Ramos (cell line): ENCODE data around the gene MS4A6A.
"Not testable (repeated sequence)": the region's sequence is repeated elsewhere in the genome, so short reads cannot be mapped to it uniquely, and the experiment has no call there.

Experiments
- in situ Hi-C: fragments of 300-500 bp; cut with MboI; formaldehyde crosslinking; loops from one replicate; pipeline ENCODE4 v1.14.3; 2022; ENCODE audit warnings: low sequenced_read_pairs; ENCODE audit not compliant: unreplicated experiment

Gene MS4A6A

DNA sequence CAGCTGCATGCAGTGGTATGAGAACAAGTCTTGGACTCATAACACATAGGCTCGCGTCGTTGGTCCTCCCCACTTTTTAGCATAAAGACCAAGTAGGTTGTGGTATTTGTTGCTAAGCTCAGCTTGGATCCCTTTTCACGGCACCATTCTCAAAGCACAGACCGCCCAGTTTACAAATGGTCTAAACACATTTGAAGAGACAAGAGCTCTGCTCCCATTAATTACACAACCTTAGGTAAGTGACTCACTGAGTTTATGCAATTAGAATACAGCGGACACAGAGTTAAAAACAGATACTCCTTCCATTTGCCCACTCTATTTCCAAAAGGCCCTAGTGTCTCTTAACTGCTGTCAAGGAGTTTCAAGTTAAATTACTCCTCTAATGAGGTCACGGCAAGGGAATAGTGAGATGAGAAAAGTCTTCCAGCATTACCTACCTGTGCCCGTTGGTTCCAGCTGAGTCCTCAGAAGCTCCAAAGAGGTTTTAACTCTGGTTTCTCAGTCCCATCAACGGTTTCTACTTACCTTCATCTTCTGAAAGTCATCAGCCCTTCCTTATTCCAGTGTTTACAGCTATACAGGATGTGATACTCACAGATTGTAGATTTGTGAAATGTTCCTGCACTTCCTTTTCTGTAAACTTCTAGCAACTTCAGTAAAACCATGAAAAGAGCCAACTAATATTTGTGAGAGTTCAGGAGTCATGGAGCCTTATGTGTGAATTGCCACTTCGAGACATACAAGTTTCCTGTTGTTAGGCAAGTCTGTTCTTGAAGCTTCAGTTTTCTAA, at the start of gene MS4A6A:
TSS of gene MS4A6A (minus strand) at position 543 of the 790 bp plus-strand sequence. CDS start 1,356 bp downstream, outside the sequence.
- in situ Hi-C loops, result no loop called here

- in situ Hi-C loops, result no loop called here
Measured at GRCh38 chr11:60230681-60231080, 47.8 kb upstream of the MS4A6A start.

GRCh38 chr11:60222141-60222540, 39.3 kb upstream of the MS4A6A start:
- in situ Hi-C loops, result no loop called here

GRCh38 chr11:60221692-60222091, 38.8 kb upstream of the MS4A6A start:
- in situ Hi-C loops, result no loop called here

GRCh38 chr11:60221181-60221580, 38.3 kb upstream of the MS4A6A start:
- in situ Hi-C loops, result no loop called here

DNA sequence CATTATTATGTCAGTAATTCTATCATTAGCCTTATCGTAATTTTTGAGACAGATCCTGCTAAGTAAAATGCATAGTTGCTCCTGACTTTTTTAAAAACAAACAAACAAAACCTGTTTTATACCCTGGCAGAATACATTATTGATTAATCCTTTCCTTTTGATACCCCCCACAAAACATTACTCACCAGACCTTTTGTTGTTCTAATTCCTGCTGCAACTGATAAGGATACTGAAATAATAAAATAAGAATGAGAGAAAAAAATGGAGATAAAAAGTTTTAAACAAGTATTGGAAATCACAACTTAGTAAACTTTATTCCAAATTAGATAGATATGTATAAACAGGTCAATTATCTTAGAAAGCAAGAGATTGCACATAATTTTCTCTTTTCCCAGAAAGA, 31.5 kb upstream of the MS4A6A start:
- in situ Hi-C loops, result no loop called here

DNA sequence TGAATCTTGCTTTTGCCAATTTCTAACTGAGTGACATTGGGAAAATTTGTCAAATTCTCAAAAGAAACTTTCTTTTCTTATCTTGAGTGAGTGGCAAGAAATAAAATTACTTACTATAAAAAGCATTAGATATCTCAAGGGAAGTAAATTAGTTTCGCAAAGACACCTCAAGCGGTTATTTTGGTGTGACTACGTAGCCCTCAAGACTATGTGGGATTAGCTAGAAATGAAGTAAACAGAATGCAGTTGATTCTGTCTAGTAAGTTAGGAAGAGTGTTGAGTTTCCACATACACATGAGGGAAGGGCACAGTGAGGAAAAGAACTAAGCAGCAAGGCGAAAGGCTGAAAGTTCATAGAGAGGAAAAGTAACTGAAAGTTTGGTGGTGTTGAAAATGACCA, 28.3 kb upstream of the MS4A6A start:
- in situ Hi-C loops, result no loop called here

DNA sequence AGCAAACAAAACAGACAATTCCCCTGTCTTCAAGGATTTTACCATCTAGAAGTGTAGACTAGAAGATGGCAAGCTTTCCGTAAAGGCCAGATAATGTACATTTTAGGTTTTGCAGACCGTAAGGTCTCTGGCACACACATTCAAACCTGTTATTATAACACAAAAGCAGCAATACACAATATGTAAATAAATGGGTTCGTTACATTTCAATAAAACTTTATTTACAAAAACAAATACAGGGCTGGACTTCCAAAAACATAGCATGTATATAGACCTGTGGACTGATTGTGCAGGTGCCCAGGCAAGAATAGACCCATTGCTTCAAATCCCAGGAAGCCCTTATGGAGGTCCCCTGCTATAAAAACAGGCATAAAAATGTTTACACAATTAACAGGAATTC, 27.1 kb upstream of the MS4A6A start:
- in situ Hi-C loops, result no loop called here

- in situ Hi-C loops, result no loop called here
Measured at GRCh38 chr11:60208951-60209350, 26.1 kb upstream of the MS4A6A start.

- in situ Hi-C loops, result no loop called here
Measured at GRCh38 chr11:60208146-60208895, 25.4 kb upstream of the MS4A6A start.

DNA sequence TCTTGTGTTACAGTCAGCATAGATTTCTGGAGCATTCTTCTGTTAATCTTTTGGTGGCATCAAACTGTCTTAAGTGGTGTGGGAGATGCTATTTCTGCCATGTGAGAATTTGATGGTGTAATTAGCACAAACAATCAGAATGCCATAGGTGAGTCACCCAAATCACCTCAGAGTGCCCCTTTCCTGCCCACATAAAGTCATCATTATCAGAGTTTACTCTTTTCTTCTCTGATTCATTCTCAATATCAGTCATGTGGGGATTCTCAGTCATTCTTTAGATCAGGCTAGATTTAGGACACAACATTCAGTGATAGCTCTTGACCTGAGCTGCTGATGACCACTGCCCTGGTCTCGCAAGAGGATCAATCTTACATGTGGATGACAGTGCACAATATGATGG, 23.7 kb upstream of the MS4A6A start:
- in situ Hi-C loops, result no loop called here

GRCh38 chr11:60204922-60205321, 22.0 kb upstream of the MS4A6A start:
- in situ Hi-C loops, result no loop called here

- in situ Hi-C loops, result not testable (repeated sequence)
Measured at GRCh38 chr11:60201334-60201733, 18.5 kb upstream of the MS4A6A start.

DNA sequence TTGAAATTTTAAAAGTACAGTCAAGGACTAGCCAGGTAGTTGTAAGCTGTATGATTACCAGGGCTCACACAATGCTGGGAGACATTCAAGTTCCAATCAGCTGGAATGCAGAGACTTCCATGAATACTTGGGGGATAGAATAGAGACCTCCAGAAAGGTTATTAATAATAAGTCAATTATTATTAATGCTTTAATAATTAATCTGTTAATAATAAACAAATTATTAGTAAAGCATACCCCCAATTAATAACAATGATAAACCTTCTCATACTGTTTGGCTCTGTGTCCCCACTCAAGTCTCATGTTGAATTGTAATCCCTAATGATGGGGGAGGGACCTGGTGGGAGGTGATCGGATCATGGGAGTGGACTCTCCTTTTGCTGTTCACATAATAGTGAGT, 14.6 kb upstream of the MS4A6A start:
- in situ Hi-C loops, result no loop called here

DNA sequence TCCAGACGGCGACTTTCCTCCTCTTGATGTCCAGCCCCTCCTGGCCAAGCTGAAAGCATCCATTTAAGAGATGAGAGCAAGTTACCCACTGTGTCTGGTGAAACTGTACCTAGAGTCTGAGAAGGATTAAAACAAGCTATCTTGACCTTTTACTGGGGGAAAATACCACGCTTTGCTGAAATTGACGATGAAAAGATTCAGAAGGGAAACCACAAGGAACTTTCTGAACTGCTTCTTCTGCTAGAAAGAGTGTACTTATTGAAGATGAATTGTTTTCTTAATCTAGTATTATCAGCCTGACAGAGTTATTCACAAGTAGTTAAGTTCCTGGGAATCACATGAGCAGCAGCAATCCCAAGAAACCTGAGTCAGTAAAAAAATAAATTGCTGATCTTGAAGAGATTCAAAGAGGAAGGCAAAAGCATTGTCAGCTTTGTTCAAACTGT, 13.1 kb upstream of the MS4A6A start:
- in situ Hi-C loops, result no loop called here

DNA sequence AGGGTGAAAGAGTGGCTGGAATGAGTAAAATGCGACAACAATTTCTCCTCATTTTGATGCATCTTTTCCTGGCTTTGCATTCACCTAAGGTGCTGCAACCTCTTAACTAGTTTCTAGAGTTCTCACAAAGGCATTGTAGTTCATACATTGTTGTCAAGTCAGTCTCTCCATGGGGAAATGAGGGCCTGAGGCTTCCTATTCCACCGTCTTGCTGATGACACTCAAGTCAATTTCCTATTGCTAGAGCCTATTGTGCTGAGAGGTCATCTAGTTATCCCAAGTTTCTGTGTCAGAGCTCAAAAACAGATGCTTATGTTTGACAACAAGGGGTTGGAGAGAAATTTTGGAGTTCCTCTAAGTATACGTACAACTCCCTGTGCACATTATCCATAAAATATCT, 11.6 kb upstream of the MS4A6A start:
- in situ Hi-C loops, result no loop called here

- in situ Hi-C loops, result no loop called here
Measured at GRCh38 chr11:60193687-60194433, 11.0 kb upstream of the MS4A6A start.

GRCh38 chr11:60192564-60192963, 9.7 kb upstream of the MS4A6A start:
- in situ Hi-C loops, result not testable (repeated sequence)

GRCh38 chr11:60188481-60188880, 5.6 kb upstream of the MS4A6A start:
- in situ Hi-C loops, result not testable (repeated sequence)

DNA sequence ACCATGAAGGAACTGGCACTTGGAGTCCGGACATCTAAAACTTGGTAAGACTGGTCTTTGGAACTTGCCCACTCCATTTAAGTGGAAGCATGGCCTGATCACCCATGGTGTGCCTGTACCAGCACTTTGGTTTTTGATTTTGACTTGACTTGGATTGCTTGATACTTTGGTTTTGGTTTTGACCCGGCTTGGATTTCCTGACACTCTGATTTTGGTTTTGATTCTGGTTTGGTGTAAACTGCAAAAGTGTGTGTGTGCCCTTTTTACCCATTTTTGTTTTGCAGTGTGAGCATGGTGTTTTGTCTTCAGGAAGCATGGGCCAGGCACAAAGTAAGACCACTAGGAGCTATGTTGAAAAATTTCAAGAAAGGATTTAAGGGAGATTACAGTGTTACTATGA, 3.2 kb upstream of the MS4A6A start:
- in situ Hi-C loops, result not testable (repeated sequence)

DNA sequence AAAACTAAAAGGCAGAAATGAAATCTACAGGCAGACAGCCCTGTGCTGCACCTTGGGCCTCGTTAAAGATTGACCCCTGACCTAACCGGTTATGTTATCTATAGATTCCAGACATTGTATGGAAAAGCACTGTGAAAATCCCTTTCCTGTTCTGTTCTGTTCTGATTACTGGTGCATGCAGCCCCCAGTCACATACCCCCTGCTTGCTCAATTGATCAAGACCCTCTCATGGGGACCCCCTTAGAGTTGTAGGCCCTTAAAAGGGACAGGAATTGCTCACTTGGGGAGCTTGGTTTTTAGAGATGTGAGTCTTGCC, 2.6 kb upstream of the MS4A6A start:
- in situ Hi-C loops, result not testable (repeated sequence)
